GM21717 (cell line): ENCODE data around the gene CYP46A1.
"Not testable (repeated sequence)": the region's sequence is repeated elsewhere in the genome, so short reads cannot be mapped to it uniquely, and the experiment has no call there.

ENCODE experiments used
- ATAC-seq: cut with Tn5 transposase; IDR thresholded peaks from one replicate; pipeline ENCODE4 v1.9.1; 2021; ENCODE audit warnings: mild to moderate bottlenecking, moderate library complexity; ENCODE audit not compliant: unreplicated experiment

The CYP46A1 gene

GRCh38 chr14:99754141-99755067, 70.3 kb downstream of the CYP46A1 start:
- no peak for ATAC-seq

GRCh38 chr14:99755068-99755405, 70.9 kb downstream of the CYP46A1 start:
- no peak for ATAC-seq

GRCh38 chr14:99755629-99756603, 71.8 kb downstream of the CYP46A1 start:
- ATAC-seq = no peak

DNA sequence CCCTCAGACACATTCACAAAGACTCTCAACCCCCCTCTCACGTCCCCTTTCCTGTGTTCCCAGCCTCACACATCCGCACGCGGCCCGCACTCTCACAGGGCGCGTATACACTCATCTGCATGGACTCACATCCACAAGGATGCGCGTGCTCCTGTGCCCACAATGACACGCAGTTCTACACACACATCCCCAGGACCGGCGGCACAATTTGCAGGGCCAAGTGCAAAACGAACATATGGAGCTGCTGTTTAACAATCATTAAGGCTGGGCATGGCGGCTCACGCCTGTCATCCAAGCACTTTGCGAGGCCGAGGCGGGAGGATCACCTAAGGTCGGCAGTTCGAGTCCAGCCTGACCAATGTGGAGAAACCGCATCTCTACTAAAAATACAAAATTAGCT, 72.7 kb downstream of the CYP46A1 start:
- ATAC-seq = no peak

GRCh38 chr14:99757331-99758070, 73.4 kb downstream of the CYP46A1 start:
- no peak for ATAC-seq

- no peak for ATAC-seq
Observed at GRCh38 chr14:99758121-99758821, 74.2 kb downstream of the CYP46A1 start.

DNA sequence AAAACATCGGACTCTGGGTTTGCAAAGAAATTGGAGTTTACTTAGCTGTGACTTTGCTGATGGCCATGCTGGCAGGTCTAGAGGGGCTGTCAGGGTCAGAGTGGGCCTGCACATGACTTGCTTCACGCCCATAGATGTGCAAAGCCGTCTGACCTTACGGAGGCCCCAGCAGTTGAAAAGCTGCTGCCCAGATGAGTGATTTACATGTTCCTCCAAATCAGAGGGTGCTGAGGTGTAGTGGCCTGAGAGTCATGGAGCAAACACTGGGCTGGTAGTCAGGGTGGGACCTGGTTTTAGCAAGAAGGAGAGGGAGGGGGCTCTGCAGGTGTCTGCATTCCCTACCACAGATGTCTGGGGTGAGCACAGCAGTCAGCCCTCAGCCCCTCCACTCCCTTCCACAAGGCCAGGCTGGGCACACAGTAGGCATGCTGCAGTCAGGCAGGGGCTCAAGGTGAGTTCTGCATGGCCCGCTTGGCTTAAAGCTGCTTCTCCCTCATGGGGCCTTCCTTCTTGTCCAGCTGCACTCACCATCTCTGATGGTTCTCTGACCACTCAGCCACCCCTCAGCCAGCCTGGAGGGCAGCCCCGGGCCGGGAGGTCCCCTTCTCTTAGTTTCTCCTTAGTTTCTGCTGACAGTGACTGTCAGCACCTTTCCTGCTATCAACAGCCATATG, 74.9 kb downstream of the CYP46A1 start:
- no peak for ATAC-seq

DNA sequence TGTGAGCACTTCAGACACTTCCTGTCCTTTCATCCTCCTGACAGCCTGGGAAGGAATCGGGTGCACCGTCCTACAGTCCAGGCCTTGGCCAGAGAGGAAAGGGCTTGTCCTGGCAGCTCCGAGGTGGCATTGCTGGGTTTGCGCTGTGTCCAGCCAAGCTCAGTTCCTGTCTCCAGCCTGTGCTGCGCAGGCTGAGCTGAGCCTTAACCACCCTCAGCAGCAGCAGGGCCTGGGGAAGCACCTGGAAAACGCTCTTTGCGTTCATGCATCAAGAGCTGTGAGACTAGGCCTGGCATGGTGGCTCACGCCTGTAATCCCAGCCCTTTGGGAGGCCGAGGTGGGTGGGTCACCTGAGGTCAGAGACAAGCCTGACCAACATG, 75.4 kb downstream of the CYP46A1 start:
- ATAC-seq = no peak

DNA sequence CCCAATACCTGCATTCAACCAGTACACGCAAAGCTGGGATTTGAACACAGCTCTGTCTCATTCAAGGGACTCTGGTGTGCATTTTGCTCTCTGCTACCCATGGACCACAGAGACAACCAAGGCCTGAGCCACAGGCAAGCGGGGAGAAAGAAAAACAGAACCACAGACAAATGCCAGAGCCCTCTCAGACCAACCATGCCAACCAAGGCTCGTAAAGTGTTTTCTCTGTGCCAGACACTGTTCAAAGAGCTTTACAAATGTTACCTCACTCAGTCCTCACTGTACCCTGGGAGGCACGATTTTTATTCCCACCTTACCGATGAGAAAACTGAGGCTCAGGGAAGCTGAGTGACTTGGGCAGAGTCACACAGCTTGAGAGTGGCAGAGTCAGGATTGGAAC, 76.7 kb downstream of the CYP46A1 start:
- ATAC-seq = no peak

- ATAC-seq = not testable (repeated sequence)
Observed at GRCh38 chr14:99762911-99763310, 78.8 kb downstream of the CYP46A1 start.

GRCh38 chr14:99763527-99764221, 79.6 kb downstream of the CYP46A1 start:
- ATAC-seq = no peak

DNA sequence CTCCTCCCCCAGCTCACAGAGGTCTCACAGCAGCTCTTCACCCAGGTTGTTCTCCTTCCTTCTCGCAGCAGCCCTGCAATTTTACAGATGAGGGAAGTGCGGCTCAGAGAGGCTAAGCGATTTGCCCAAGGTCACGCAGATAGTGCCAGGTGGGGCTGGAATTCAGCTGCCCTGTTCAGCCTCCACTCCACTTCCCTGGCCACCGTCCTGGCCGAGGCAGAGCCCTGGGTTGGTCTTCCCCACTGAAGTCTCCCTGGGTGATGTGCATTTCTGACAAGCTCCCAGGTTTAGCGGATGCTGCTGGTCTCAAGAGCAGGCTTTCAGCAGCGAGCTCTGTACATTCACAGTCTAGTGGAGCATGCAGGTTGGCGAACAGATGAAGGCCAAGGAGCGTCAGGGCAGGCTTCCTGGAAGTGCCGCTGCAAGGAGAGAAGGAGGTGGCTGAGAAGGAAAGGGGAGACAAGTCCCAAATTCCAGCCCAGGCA, 80.2 kb downstream of the CYP46A1 start:
- ATAC-seq = no peak

- ATAC-seq = no peak
Observed at GRCh38 chr14:99768381-99768780, 84.3 kb downstream of the CYP46A1 start.

DNA sequence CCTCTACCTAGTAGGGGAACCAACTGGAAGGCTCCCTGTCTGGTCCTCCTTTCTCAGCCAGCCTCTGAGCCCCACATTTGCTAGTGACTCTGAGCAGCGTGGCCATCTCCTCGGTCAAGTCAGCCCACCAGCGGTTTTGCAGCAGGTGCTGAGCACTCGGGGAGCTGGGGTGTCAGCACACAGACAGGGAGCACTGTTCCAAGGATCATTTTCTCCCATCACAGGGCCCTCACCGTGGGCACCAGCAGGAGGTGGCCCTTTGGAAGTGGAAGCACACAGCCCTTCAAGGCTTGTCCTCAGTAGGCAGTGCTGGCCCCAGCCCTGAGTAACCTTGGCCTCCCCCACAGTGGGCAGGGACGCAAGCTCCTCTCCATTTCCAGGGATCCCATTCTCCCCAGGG, 85.0 kb downstream of the CYP46A1 start:
- ATAC-seq = no peak

- no peak for ATAC-seq
Observed at GRCh38 chr14:99769799-99770198, 85.7 kb downstream of the CYP46A1 start.

DNA sequence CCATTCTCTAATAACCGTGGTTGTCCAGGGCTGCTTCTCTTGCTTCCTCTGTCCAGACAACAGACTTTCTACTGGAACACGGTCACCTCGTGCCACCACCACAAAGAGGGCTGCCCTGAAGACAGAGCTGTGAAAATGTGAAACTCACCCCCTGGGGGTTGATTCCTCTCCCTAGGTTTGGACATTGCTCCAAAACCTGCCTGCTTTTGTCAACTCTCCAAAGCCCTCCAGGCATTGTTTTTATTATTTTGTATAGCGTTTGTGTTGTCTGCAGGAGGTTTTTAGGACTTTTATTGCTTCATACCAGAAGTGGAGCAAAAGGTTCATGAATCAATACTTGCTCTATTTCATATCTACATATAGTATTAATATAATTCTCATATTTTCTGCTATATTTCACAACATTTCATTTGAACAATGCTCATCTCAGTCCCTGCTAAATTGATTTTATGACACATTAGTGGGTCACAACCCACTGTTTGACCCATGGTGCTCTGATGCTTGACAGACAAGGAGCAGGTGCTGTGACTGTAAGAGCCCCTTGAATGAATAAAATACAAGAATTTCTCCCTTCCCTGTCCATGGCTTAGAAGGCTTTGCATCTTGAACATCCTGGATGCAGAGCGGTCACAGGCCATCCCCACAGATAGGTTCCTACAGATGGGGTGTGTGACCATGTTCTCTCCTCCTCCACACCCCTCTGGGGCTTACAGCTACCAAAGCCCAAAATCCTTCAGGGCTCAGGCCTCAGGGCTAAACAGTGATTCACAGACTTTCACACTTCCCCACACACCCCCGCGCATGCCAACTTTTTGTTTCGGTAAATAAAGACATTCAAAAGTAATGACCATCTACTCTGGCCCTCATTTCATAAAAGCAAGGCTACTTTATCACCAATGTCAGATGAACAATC, 88.5 kb downstream of the CYP46A1 start:
- ATAC-seq = no peak

DNA sequence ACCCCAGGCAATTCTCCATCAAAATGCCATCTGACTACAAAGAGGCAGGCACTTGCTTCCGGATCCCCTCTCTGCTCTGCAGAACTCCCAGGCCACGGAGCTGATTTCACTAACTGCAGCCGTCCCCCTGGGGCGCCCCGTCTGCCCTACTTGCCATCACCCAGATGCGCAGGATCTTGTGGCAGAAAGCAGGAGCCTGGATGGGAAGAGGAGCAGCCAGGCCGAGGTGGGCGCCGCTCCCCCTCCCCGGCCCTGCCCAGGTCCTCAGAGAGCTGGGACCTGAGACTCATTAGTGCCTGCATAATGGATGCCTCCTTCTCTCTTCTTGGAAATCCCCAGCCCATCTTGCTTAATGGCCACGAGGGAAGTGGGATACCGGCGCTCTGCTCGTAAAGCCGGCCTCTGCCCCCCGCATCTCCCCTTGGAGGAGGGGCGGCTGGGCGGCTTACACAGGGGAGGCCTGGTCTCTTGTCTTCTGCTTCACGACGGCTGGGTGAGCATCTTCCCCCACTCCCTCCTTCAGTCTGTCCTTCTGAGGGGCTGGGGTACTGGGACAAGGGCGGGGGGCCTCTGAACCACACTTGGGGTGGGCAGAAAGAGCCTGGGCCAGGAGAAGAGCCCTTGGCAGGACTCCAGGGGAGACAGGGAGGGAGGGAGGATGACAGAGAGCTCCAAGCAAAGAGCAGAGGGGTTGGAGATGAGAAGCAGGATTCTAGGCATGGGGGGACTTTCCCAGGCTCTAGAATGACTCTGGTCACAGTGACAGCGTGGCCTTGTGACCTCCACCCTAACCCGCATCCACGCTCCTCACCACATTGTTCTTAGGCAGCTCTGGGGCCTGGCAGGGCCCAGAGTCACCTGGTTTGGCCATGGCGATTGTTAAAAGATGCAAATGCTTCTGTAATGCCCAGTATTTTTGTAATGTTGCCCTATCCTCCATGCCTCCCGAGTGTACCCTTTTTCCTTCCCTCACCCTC, 89.7 kb downstream of the CYP46A1 start:
- ATAC-seq = no peak
